GM12891 (cell line): Measurements from ENCODE around the gene THPO.

ENCODE experiments used
- DNase-seq: peaks from one replicate; pipeline ENCODE4 v3.0.0; 2011; ENCODE audit warnings: low spot score; ENCODE audit not compliant: insufficient read length
- FAIRE-seq: peaks from 2 replicates; lab custom pipeline; 2011; peaks lifted over from hg19 to GRCh38; lab: Jason Lieb, UNC
- PAX5 ChIP-seq: IDR thresholded peaks from 2 replicates; pipeline ENCODE4 v1.6.1; 2011; ENCODE audit warnings: low read length, moderate library complexity, mild to moderate bottlenecking; ENCODE audit not compliant: insufficient read depth, severe bottlenecking
- POLR2A ChIP-seq: IDR thresholded peaks from 2 replicates; pipeline ENCODE4 v1.6.1; 2011; ENCODE audit warnings: low read depth, low read length, control low read depth
- POLR2AphosphoS5 ChIP-seq: IDR thresholded peaks from 2 replicates; pipeline ENCODE4 v1.6.1; 2011; ENCODE audit warnings: low read depth, low read length, control low read depth
- POU2F2 ChIP-seq: IDR thresholded peaks from 2 replicates; pipeline ENCODE4 v1.6.1; 2011; ENCODE audit warnings: low read depth, mild to moderate bottlenecking, control low read depth, low read length, moderate library complexity
- SPI1 ChIP-seq: IDR thresholded peaks from 2 replicates; pipeline ENCODE4 v1.6.1; 2011; ENCODE audit warnings: low read depth, low read length, control low read depth
- TAF1 ChIP-seq: IDR thresholded peaks from 2 replicates; pipeline ENCODE4 v1.6.1; 2011; ENCODE audit warnings: low read depth, low read length, control low read depth

THPO gene

DNA sequence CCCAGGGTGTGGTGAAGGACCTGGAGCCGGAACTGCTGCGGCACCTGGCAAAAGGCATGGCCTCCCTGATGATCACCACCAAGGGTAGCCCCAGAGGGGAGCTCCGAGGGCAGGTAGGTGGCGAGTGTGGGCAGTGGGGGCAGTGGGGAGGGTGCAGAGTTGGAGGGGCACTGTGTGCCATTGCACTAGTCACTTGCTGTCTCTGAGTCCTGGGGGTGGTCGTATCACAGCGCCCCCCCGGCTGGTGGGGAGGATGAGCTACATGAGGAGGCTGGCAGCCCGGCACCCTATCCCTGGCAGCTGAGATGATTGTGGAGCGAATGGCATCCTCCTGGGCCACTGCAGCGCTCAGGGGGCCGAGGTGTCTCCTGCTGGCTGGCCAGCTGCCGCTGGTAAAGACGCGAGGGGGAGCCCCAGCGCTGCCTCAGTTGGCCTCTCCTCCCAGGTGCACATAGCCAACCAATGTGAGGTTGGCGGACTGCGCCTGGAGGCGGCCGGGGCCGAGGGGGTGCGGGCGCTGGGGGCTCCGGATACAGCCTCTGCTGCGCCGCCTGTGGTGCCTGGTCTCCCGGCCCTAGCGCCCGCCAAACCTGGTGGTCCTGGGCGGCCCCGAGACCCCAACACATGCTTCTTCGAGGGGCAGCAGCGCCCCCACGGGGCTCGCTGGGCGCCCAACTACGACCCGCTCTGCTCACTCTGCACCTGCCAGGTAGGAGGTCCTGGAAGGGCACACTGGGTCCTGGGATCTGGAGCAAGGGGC lies 8.2 kb upstream of the THPO start:
- TF ChIP-seq PAX5 (no peak), SPI1 (no peak), POLR2A (no peak), POU2F2 (no peak), TAF1 (no peak), POLR2AphosphoS5 (no peak)
- FAIRE-seq = no peak
- no peak for DNase-seq

DNA sequence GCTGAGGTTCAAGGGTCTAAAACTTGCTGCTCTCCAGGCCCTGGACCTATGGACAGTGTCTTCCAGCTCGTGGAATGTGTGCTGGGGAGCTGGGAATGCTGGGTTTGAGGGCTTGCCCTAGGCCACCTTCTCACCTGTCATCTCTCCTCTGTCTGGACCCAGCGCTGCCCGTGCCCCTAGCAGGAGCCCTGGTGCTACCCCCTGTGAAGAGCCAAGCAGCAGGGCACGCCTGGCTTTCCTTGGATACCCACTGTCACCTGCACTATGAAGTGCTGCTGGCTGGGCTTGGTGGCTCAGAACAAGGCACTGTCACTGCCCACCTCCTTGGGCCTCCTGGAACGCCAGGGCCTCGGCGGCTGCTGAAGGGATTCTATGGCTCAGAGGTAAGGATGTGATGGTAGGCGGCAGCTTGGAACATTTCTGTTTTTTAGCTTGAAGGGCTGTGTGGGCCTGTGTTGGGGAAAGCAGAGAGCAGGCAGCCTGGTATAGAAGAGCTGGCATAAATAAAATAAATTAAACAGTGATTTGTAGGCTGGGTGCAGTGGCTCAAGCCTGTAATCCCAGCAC lies 6.9 kb upstream of the THPO start:
- DNase-seq (no peak), FAIRE-seq (no peak)
- TF ChIP-seq POLR2AphosphoS5 = no peak
- TF ChIP-seq SPI1 = no peak
- no peak for TF ChIP-seq TAF1
- TF ChIP-seq PAX5 = no peak
- TF ChIP-seq POLR2A = no peak
- no peak for TF ChIP-seq POU2F2

DNA sequence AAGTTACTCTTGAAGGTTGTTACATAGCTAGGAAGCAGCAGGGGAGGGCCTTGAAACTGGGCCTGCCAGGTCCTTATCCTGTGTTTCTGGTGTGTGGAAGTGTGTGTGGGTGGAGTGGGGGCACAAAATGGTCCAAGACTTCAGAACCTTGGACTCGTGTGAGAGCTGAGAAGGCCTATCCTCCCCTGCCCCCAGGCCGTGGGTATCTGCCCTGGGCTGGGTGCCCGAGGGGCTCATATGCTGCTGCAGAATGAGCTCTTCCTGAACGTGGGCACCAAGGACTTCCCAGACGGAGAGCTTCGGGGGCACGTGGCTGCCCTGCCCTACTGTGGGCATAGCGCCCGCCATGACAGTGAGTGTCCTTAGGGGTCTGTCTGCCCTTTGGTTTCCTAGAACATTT lies 6.3 kb upstream of the THPO start:
- DNase-seq = no peak
- FAIRE-seq = no peak
- TF ChIP-seq TAF1 = no peak
- no peak for TF ChIP-seq SPI1
- TF ChIP-seq POLR2A = no peak
- no peak for TF ChIP-seq POU2F2
- TF ChIP-seq PAX5 = no peak
- TF ChIP-seq POLR2AphosphoS5 = no peak

DNA sequence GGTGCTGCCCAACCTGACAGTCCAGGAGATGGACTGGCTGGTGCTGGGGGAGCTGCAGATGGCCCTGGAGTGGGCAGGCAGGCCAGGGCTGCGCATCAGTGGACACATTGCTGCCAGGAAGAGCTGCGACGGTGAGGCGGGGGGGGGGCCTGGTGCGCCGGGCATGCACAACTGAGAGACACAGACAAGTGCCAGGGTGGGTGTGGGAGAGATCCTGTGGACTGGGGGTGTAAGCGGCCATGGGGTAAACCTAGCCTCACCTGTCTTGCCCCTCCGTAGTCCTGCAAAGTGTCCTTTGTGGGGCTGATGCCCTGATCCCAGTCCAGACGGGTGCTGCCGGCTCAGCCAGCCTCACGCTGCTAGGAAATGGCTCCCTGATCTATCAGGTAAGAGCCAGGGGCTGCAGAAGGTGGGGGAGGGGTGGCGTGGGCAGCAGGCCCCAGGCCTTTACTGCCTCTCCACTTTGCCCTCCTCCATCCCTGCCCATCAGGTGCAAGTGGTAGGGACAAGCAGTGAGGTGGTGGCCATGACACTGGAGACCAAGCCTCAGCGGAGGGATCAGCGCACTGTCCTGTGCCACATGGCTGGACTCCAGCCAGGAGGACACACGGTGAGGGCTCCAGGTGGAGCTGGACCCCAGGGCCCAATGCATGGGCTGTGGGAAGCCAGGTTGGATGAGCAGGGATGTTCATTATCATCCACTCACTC lies 5.2 kb upstream of the THPO start:
- FAIRE-seq (no peak), DNase-seq (no peak)
- TF ChIP-seq POU2F2 (no peak), TAF1 (no peak), SPI1 (no peak), POLR2A (no peak), PAX5 (no peak), POLR2AphosphoS5 (no peak)

DNA sequence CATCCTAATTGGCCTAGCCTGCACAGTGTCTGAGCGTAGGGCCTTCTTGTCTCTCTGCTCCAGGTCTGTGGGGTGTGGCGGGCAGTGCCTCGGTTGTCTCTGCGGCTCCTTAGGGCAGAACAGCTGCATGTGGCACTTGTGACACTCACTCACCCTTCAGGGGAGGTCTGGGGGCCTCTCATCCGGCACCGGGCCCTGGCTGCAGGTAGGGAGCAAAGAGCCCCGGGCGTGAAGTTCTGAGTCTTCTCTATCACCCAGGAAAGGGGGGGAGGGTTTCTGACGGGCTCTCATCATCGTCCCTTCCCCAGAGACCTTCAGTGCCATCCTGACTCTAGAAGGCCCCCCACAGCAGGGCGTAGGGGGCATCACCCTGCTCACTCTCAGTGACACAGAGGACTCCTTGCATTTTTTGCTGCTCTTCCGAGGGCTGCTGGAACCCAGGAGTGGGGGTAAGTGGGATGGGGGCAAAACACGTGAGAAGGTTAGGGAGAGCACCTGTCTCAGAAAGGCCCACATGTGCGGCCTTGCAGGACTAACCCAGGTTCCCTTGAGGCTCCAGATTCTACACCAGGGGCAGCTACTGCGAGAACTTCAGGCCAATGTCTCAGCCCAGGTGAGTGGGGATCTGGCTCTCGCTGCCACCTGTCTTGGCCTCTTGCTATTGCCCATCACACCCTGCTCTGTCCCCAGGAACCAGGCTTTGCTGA lies 4.5 kb upstream of the THPO start:
- no peak for DNase-seq
- TF ChIP-seq SPI1 = no peak
- TF ChIP-seq POLR2A = no peak
- no peak for TF ChIP-seq PAX5
- no peak for TF ChIP-seq POU2F2
- FAIRE-seq = no peak

DNA sequence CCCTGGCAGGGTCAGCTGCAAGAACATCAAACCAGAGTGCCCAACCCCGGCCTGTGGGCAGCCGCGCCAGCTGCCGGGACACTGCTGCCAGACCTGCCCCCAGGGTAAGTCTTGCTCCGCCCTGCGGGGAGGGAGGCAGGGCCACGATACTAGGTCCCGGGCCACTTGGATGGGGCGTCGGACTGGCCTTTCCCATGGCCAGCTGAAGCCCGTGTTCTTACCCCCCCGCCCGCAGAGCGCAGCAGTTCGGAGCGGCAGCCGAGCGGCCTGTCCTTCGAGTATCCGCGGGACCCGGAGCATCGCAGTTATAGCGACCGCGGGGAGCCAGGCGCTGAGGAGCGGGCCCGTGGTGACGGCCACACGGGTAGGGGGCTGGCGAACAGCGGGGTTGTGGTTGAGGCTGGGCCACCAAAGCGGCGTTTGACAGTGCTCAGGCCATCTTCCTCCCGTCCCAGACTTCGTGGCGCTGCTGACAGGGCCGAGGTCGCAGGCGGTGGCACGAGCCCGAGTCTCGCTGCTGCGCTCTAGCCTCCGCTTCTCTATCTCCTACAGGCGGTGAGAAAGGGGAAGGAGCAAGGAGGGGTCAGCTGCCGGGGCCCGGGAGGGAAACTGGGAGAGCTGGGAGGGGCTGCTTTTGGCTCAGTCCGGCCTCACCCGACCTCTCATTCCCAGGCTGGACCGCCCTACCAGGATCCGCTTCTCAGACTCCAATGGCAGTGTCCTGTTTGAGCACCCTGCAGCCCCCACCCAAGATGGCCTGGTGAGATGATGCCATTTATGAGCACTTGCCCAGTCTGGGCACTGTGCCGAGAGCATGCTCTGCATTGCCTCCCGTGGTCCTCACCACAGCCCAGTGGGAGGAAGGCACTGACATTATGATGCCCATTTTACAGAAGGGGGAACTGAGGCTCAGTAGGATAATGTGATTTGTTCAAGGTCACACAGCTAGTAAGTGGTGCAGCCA lies 3.5 kb upstream of the THPO start:
- no peak for TF ChIP-seq PAX5
- no peak for TF ChIP-seq POLR2A
- TF ChIP-seq SPI1 = no peak
- no peak for TF ChIP-seq TAF1
- TF ChIP-seq POLR2AphosphoS5 = no peak
- no peak for TF ChIP-seq POU2F2

DNA sequence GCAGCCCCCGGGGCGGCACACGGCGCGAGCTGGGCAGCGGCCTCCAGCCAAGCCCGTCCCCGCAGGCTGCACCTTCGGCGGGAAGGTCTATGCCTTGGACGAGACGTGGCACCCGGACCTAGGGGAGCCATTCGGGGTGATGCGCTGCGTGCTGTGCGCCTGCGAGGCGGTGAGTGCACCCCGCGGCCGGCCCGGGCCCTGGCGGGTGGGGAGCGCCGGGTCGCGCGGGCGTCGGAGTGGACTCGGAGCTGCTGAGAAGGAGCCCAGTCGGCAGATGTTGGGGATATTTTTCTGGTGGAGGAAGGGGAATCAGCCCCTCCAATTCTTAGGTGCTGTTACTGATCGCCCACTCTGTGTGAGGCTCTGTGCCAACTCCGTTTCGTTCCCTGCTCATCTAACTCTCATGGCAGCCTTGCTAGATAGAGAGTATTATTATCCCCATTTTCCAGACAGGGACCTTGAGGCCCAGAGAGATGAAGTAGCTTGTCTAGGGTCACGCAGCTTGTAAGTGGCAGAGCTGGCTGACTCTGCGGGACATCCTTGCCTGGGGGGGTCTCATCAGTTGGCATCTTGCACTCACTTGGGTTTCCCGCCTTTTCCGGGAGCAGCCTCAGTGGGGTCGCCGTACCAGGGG lies 2.7 kb upstream of the THPO start:
- TF ChIP-seq TAF1 = no peak
- no peak for TF ChIP-seq POU2F2
- TF ChIP-seq POLR2AphosphoS5 = no peak
- TF ChIP-seq PAX5 = no peak
- no peak for TF ChIP-seq SPI1
- TF ChIP-seq POLR2A = no peak
- no peak for FAIRE-seq
- DNase-seq = no peak

More for the DNA sequence above, 3.5 kb upstream of the THPO start:
- FAIRE-seq = no peak
- no peak for DNase-seq
